Activated CD4-positive, CD25-positive, alpha-beta regulatory T cell (primary cell): Measurements from ENCODE around the gene RIMBP2.
"Not testable (repeated sequence)": the region's sequence is repeated elsewhere in the genome, so short reads cannot be mapped to it uniquely, and the experiment has no call there.

Experiments
- DNase-seq, 4 experiments: peaks; one replicate each; lab custom pipeline; 2025; lab: John Stamatoyannopoulos, UW

Gene RIMBP2, protein sequence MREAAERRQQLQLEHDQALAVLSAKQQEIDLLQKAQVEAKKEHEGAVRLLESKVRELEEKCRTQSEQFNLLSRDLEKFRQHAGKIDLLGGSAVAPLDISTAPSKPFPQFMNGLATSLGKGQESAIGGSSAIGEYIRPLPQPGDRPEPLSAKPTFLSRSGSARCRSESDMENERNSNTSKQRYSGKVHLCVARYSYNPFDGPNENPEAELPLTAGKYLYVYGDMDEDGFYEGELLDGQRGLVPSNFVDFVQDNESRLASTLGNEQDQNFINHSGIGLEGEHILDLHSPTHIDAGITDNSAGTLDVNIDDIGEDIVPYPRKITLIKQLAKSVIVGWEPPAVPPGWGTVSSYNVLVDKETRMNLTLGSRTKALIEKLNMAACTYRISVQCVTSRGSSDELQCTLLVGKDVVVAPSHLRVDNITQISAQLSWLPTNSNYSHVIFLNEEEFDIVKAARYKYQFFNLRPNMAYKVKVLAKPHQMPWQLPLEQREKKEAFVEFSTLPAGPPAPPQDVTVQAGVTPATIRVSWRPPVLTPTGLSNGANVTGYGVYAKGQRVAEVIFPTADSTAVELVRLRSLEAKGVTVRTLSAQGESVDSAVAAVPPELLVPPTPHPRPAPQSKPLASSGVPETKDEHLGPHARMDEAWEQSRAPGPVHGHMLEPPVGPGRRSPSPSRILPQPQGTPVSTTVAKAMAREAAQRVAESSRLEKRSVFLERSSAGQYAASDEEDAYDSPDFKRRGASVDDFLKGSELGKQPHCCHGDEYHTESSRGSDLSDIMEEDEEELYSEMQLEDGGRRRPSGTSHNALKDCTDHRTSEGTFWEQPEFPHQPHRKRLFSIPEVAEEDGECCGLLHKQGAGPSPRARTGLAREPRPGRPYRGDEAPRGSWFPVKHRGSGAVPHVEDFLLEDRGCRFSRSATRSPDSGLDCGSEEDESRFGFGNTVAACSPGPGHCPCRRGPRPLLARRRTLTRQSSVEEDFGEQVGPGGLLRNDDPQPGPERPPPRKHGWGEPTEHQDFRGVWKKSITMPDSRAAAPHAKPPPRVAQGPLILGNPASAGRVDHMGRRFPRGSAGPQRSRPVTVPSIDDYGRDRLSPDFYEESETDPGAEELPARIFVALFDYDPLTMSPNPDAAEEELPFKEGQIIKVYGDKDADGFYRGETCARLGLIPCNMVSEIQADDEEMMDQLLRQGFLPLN (N-terminal part only)

DNA sequence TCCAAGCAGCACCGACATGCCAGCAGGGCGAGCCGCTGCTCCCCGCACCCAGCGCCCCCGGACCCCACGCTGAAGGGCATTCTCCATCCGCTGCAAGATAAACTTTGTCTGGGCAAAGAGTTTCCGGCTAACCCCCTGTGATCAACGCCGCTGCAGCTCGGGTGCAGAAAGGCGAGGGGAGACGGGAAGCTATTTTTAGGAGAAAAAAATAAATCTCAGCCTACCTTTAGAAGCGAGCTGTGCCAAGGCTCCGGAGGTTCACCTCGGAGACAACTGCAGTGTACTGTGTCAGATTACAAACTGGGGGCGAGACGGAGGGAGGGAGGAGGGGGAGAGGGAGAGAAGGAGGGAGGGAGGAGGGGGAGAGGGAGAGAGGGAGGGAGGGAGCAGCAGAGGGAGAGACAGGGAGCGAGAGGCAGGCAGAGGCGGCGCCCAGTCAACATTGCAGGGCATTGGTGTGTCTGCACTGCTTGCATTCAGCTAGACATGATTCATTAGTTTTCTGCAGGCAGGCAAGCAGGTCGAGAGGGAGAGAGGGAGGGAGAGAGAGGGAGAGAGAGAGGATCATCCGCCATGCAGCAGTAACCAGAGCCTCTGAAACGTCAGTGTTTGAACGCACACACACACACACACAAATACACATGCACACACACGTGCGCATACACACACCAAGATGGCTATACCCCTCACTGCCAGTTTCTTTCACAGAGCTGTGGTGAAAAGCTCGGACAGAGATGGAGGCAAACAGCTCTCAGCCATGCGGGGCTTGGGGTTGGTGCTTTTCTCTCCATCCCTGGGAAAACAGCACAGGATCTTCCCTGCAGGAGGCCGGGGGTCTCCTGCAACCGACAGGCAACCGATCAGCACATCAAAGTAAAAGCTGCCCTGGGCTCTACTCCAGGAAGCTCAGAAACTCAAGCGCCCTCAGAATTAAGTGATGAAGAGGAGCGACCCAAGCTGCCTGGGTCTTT lies at the start of gene RIMBP2:
Gene RIMBP2 (minus strand): TSS at position 302 of the 971 bp plus-strand sequence. CDS start 237,286 bp downstream, outside the sequence.
- DNase-seq = no peak

DNA sequence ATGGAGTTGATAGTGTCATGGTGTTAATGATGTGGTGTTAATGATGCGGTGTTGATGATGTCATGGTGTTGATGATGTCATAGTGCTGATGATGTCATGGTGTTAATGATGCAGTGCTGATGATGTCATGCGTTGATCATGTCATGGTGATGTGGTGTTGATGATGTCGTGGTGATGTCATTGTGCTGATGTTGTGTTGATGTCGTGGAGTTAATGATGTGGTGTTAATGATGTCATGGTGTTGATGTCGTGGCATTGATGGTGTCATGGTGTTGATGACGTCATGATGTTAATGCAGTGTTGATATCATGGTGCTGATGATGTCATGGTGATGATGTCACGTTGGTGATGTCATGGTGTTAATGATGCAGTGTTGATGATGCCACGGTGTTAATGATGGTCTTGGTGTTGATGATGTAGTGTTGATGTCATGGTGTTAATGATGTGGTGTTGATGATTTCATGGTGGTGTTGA lies 49.1 kb upstream of the RIMBP2 start:
- DNase-seq = no peak

DNA sequence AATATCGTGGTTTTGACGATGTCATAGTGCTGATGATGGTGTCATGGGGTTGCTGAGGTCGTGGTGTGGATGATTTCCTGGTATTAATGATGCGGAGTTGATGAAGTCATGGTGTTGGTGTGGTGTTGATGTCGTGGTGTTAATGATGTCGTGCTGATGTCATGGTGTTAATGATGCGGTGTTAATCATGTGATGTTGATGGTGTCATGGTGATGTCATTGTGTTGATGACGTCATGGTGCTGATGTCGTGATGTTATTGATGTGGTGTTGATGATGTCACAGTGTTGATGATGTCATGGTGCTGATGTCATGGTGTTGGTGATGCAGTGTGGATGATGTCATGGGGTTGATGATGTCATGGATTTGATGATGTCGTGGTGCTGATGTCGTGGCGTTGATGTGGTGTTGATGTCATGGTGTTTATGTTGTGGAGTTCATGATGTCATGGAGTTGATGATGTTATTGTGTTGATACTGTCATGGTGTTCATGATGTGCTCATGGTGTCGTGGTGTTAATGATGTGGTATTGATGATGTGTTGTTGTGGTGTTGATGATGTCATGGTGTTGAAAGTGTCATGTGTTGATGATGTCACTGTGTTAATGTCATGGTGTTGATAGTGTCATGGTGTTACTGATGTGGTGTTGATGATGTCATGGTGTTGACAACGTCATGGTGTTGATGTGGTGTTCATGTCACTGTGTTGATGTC lies 48.5 kb upstream of the RIMBP2 start:
- DNase-seq = no peak

DNA sequence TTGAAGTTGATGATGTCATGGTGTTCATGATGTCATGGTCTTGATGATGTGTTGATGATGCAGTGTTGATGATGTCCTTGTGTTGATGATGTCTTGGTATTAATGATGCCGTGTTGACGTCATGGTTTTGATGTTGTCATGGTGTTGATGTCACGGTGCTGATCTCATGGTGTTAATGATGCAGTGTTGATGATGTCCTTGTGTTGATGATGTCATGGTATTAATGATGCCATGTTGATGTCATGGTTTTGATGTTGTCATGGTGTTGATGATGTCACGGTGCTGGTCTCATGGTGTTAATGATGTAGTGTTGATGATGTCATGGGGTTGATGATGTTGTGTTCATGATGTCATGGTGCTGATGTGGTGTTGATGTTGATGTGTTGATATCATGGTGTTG lies 48.0 kb upstream of the RIMBP2 start:
- DNase-seq = no peak

DNA sequence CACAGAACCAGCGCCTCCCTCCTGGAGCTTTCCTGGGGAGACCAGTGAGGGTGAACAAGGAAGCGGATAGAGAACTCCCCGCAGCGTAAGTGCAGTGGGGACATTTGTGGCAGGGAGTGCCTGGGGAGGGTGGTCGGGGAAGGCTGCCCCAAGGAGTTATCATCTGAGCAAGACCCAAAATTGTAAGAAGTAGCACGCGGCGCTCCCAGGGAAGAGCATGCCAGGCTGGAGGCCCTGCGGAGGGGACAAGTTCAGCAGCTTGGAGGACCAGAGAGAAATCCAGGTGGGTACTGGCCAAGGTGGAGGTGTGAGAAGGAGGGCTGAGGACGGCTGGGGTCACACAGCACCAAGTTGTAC lies 46.2 kb upstream of the RIMBP2 start:
- DNase-seq = no peak

DNA sequence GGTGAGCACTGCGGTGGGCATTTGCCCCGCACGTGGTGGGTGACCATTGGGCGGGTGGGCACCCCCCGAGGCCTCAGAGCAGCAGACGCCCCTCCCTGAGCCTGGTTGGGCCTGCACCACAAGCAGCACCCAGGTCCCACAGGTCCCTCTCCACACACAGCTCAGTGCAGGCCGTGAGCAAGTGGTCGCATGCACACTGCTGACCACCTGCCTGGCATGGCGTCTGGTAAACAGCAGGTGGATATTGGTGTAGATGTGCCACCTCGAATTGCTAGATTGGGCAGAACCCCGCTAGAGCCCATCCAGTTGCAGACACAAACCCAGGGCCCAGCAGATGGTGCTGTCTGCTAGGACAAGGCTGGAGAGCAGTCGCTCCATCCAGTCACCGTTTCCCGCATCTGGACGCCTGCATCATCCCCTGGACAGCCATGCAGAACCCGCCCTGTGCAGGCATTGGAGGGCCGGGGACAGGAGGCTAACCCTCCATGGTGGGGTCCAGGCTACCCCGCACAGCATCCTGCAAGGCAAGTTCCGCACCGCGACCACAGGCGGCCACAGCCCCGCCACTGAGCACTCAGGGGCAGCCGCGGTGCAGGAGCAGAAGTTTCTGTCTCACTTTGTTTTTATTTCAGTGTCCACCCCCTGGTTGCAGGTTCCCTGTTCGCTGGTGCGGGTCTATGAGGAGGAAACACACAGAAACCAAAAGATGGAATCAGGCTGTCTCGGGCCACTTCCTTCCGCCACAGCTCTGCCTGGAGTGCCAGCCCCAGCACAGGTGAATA lies 45.6 kb upstream of the RIMBP2 start:
- peak in 2 of 4 experiments; percentile 9 to 26 for DNase-seq

DNA sequence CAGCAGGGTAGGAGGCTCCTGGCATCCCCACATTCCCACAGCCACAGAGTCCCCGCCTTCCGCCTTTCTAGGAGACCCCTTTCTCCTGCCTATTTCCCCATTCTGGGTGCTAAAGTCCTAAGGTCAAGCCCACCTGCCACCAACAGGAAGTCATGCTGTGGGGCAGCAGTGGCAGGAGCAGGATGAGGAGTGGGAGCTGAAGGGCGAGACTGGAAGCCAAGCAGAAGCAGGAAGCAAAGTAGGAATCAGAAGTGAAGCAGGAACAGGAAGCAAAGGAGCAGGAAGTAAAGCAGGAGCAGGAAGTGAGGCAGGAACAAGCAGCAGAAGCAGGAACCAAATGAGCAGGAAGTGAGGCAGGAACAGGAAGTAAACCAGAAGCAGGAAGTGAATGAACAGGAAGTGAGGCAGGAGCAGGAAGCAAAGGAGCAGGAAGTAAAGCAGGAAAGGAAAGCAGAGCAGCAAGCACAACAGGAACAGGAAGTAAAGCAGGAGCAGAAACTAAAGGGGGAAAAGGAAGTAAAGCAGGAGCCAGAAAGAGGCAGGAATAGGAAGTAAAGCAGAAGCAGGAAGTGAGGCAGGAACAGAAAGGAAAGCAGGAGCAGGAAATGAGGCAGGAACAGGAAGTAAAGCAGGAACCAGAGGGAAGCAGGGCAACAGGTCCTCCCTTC lies 38.3 kb upstream of the RIMBP2 start:
- no peak for DNase-seq

DNA sequence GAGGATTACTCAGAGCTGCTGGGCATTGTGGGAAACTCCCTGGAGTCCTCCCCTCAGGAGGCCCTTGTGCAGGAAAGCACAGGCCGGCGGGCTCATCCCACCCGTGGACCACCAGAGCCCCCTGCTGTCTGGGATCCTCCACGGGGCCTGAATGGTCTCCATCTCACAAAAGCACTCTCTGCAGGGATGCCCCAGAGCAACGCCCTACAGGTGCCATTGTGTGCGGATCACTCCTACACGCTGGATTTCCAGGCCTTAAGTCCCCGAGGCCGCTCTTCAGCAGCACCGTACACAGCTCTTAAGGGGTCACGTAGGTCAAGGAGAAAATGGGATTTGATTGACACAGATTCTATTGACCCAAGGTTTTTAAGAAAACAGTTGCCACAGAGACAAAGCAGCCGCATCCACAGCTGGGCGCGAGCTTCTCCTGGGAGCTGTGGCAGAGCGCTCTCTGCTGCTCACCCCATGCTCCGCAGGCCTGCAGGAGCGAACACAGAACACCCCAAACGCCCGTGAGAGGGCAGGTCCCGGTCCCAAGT lies 36.7 kb upstream of the RIMBP2 start:
- DNase-seq = no peak

DNA sequence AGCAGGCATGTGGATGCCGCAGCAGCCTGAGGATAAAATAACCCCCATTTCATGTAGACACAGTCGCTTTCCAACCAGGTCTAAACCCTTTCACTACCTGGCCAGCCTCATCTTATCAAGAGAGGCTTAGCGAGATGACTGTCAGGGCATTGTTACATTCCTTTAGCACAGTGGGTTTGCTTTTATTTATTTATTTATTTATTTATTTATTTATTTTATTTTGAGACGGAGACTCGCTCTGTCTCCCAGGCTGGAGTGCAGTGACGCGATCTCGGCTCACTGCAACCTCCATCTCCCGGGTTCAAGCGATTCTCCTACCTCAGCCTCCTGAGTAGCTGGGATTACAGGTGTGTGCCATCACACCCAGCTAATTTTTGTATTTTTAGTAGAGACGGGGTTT lies 35.9 kb upstream of the RIMBP2 start:
- DNase-seq = not testable (repeated sequence)

DNA sequence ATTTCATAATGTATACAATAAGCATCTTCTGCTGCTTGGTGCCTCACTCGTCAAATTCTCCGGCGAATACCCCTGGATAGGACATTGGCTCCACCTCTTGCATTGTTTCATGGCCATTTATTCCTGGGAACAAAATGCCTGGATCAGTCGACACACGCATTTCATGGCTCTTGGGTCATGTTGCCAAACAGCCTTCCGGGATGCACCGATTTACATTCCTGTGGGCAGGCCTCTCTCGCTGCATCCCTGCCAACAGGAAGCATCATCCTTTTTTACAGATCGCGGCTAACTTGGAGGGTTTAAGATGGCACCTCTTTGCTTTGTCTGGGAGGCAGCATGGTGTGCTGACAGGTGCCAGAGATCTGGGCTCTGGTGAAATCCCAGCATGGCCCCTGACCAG lies 32.7 kb upstream of the RIMBP2 start:
- no peak for DNase-seq

DNA sequence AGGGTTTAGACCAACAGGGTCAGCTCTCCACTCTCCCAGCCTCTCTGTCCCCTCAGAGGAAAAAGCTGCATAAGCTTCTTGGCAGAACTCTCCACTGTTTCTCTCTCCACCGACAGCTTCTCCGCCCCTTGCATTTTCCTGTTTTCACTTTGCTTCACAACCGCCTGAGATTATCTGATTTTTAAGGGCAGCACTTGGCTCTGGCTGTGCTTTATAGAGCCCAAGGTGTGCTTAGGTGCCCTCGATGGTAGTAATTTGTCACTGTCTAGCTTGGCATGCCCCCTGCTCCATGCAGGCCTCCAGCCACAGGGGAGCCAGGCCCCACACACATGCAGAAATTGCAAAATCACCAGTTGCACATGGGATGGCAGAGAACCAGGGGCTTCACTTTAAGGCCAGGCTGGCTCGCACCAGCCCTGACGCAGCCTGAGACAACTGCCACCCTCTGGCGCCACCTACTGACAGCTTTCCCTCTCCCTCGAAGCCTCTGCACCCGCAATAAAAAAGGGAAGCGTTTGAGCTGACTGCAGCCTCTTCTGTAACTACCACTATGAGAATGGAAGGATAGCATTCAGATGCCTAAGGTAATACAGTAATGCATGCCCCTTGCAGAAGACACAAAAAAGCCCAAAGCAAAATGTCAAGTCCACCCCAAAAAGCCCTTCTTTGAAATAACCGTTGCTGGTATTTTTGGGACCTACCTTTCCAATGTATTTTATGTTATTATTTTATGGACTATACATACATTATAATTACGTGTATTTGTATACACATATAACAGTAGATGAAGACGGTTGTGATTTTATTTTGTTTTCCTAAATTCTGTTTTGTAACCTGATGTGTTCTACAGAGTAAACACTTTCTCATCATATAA lies 32.0 kb upstream of the RIMBP2 start:
- DNase-seq = peak; percentile 24 to 60 (median 38)

DNA sequence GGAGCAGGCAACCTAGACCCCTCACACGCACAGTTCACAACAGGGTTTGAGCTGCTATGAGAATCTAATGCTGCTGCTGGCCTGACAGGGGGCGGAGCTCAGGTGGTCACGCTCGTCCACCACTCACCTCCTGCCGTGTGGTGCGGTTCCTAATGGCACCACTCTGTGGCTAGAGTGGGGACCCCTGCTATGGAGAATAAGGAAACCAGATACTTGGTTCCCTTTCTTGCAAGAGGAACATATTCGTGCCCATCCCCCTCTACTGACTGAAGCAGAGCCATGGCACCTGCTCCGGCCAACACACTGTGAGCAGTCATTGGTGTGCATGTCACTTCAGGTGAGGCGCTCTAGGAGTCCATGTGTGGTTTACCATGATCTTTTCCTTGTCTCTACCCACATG lies 30.4 kb upstream of the RIMBP2 start:
- no peak for DNase-seq

DNA sequence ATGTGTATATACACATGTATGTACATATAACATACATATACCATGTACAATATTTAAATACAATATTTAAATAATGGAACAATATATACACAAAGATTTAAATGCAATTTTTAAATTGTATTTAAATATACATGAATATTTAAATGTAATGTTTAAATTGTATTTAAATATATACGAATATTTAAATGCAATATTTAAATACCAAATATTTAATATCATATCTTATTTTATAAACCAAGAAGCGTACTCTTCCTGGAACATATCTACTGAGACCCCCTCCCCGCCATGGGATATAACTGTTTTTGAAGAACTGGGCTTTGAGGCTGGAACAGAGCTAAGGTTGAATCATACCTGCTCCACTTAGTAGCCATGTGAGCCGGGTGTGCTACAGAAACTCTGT lies 29.8 kb upstream of the RIMBP2 start:
- DNase-seq = no peak

DNA sequence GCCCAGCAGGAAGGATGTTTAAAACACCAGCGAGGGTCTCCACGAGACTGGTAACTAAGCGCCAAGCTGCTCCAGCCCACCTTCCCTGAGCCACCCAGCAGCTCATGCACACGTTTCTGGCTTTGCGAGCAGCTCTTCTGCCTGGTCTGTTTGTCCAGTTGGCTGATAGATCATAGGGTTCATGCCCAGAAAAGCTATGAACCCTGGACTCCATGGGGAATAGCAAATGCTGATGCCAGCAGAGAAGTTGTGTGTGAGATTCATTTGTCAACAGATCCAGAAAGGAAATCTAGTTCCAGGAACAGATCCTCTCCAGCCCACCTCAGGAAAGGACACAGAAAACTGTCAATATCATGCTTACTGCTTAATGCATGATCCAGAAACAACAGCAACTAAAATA lies 28.2 kb upstream of the RIMBP2 start:
- DNase-seq = no peak

DNA sequence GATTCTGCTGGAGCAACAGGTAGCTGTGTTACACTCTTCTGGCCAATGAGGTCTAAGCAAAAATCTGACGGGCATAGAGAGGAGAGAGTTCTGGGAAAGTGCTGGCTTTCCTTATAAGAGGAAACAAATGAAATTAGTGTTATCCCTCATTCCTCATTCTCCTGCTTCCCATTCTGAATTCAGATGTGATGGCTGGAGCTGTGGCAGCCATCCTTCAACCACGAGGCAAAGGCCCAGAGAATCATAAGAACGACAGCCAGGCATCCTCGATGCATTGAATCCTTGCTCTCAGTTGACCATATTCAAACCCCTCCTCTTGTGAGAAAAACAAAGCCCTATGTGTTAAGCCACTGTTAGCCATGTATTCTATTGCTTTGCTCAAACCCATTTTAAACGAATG lies 27.5 kb upstream of the RIMBP2 start:
- no peak for DNase-seq

DNA sequence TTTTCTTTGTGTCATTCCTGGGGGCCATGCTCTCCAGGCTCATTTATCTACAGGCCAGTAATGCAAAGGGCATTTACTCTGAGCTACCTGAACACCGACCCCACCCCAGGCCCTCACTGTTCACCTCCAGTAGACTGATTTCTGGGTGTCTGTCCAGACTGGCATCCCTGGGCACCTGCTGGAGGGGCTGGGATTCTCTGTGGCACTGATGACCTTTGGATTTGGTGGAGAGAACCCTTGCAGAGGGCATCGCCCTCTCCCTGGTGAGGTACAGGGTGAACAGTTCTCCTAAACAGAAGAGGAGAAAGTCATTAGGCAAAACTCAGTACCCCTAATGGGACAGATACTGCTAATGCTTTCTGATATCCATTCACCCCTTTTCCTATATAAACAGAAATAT lies 27.1 kb upstream of the RIMBP2 start:
- DNase-seq = no peak

DNA sequence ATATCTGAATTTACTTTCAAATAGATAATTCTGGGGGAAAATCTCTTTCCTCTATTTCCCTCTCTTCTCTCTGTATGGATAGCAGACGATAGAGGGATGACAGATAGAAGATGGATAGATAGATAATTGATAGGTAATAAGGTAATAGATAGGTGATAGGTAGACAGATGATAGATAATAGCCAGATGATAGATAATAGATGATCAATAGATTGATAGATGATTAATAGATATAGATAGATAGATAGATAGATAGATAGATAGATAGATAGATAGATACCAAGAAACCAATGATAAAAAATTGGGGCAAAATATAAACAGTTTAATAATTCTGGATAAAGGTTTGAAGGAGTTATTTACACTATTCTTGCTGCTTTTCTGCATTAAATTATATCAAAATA lies 26.6 kb upstream of the RIMBP2 start:
- no peak for DNase-seq

DNA sequence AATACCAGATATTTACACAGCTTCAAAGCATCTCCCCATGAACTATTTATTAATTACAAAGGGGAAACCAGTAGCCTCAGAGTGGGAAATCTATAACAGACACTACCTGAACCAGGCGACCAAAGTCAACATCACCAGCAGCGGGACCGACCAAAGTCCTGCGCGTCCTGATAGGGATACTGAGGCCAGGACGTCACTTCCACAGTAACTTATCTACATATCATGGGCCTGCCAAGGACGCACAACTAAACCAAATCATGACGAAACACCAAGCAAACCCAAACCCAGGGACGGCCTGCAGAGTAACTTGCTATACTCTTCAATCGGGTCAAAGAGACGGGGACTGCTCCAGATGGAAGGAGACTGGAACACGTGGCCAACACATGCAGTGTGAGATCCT lies 26.0 kb upstream of the RIMBP2 start:
- no peak for DNase-seq
